ENCODE data around the gene CDH4.

DNA sequence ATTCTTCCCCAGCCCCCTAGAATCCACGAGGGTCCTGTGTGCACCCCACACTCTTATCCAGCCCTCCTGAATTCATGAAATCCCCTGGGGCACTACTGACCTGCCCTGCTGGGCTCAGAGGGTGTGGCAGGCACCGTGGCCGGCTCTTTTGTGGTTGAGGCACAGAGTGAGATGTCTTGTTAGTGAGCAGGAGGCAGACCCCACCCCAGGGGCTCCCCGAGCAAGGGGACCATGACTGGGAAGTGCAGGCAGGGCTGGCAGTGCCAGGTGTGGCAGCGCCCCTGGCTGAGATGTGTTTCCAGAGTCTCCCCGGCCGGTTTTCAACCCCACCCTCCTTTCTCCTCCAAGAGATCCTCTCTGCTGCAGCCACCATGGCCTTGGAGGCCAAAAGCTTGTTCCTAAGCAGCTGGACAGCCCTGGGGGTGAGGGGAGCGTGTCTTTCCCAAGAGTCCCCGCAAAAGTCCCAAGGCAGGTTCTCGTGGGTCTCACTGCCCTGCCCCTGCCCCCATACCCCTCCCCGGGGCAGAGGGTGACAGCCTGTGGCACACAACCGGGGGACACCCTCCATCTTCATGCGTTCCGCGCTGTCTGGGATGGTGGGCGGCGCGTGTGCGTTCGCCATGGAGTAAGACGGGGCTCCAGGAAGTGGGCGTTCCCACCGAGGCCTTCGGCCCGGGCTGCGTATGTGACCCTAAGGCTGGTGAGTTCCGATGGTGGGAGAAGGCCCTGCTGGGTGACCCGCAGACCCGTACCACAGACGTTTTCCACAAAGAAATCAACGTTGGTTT lies 604.8 kb downstream of the CDH4 start:
- no peak for TF ChIP-seq EZH2 (IDR thresholded peaks at IDR 0.05; ENCODE audit: low read depth)
- TF ChIP-seq, protein P1, sequence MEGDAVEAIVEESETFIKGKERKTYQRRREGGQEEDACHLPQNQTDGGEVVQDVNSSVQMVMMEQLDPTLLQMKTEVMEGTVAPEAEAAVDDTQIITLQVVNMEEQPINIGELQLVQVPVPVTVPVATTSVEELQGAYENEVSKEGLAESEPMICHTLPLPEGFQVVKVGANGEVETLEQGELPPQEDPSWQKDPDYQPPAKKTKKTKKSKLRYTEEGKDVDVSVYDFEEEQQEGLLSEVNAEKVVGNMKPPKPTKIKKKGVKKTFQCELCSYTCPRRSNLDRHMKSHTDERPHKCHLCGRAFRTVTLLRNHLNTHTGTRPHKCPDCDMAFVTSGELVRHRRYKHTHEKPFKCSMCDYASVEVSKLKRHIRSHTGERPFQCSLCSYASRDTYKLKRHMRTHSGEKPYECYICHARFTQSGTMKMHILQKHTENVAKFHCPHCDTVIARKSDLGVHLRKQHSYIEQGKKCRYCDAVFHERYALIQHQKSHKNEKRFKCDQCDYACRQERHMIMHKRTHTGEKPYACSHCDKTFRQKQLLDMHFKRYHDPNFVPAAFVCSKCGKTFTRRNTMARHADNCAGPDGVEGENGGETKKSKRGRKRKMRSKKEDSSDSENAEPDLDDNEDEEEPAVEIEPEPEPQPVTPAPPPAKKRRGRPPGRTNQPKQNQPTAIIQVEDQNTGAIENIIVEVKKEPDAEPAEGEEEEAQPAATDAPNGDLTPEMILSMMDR (conservative IDR thresholded peaks at IDR 0.05), result no peak
